Myocyte (in vitro differentiated cells): ENCODE measurements around the gene CELF1. TPM values are rescaled to one million over a fixed set of nuclear protein-coding genes. Genes with fewer than 3 reads are reported as not detected.

Source experiments
- DNase-seq: peaks from one replicate; pipeline ENCODE4 v3.0.0-alpha.2; 2012; ENCODE audit warnings: low read depth
- total RNA-seq: library from RNA; depleted of rRNA; stranded (reverse); fragments of >200 nt; gene quantifications from 2 replicates; pipeline ENCODE4 v1.2.3, GENCODE V29; 2014

CELF1 gene
- total RNA-seq, 1 donor from 2014 or later, result 127 TPM

GRCh38 chr11:47451436-47451835, 101.5 kb downstream of the CELF1 start:
- no peak for DNase-seq

GRCh38 chr11:47449541-47449940, 103.4 kb downstream of the CELF1 start:
- no peak for DNase-seq

GRCh38 chr11:47448566-47449427, 104.1 kb downstream of the CELF1 start, which contains the start of gene RAPSN:
RAPSN (minus strand) TSS chr11:47449136; CDS start chr11:47448964, 172 bp downstream.
- peak; percentile 95 for DNase-seq

- no peak for DNase-seq
These were observed 105.0 kb downstream of the CELF1 start for GRCh38 chr11:47447906-47448305.

GRCh38 chr11:47446833-47447232, 106.1 kb downstream of the CELF1 start:
- DNase-seq, result no peak

- DNase-seq, result no peak
These were observed 107.1 kb downstream of the CELF1 start for GRCh38 chr11:47445840-47446239.

- DNase-seq, result no peak
These were observed 109.1 kb downstream of the CELF1 start for GRCh38 chr11:47443817-47444216.

GRCh38 chr11:47443028-47443700, 109.8 kb downstream of the CELF1 start:
- DNase-seq, result peak; percentile 39

- DNase-seq, result no peak
These were observed 110.4 kb downstream of the CELF1 start for GRCh38 chr11:47442514-47442913.

GRCh38 chr11:47441421-47441820, 111.5 kb downstream of the CELF1 start:
- no peak for DNase-seq

GRCh38 chr11:47440054-47440476, 112.9 kb downstream of the CELF1 start:
- DNase-seq, result no peak

GRCh38 chr11:47438721-47439120, 114.2 kb downstream of the CELF1 start:
- no peak for DNase-seq

- no peak for DNase-seq
These were observed 115.0 kb downstream of the CELF1 start for GRCh38 chr11:47437746-47438418.

GRCh38 chr11:47437218-47437745, 115.7 kb downstream of the CELF1 start:
- no peak for DNase-seq

GRCh38 chr11:47436726-47437125, 116.2 kb downstream of the CELF1 start:
- DNase-seq, result no peak

GRCh38 chr11:47435687-47436086, 117.2 kb downstream of the CELF1 start:
- DNase-seq, result no peak

GRCh38 chr11:47434011-47434786, 118.7 kb downstream of the CELF1 start:
- peak; percentile 65 for DNase-seq

- peak; percentile 95 for DNase-seq
These were observed 119.8 kb downstream of the CELF1 start for GRCh38 chr11:47433157-47433556.

GRCh38 chr11:47431356-47432083, 121.4 kb downstream of the CELF1 start:
- DNase-seq, result no peak

GRCh38 chr11:47430524-47430923, 122.4 kb downstream of the CELF1 start:
- no peak for DNase-seq
